BJ (cell line): ENCODE data around the gene SNX33. TPM values are rescaled to one million over a fixed set of nuclear protein-coding genes. Genes with fewer than 3 reads are reported as not detected.

ENCODE experiments used
- CTCF ChIA-PET: fragments of 350-600 bp; formaldehyde crosslinking; extraction: SDS; loops from one replicate; lab custom pipeline; 2021; ENCODE audit warnings: antibody characterized with exemption, inconsistent platforms; lab: Yijun Ruan, JAX
- POLR2A ChIA-PET: fragments of 300-600 bp; sonication (Branson Sonifier 250); formaldehyde crosslinking; extraction: SDS; loops from one replicate; lab custom pipeline; 2021; ENCODE audit warnings: antibody characterized with exemption; lab: Charles Lee
- DNase-seq: peaks from one replicate; pipeline ENCODE4 v3.0.0-alpha.2; 2011; ENCODE audit warnings: low read depth
- H3K27me3 ChIP-seq: 2 replicates; pipeline ENCODE4 v1.6.0; 2011; ENCODE audit warnings: low read length; ENCODE audit not compliant: control insufficient read depth, insufficient read depth
- H3K36me3 ChIP-seq: 2 replicates; pipeline ENCODE4 v1.5.1; 2011; ENCODE audit warnings: low read length; ENCODE audit not compliant: control insufficient read depth, insufficient read depth
- H3K4me3 ChIP-seq: 2 replicates; pipeline ENCODE4 v1.5.1; 2011; ENCODE audit warnings: low read depth, mild to moderate bottlenecking, control low read depth, low read length
- CTCF ChIP-seq: IDR thresholded peaks from 2 replicates; pipeline ENCODE4 v1.5.1; 2011; ENCODE audit warnings: low read depth, mild to moderate bottlenecking, control low read depth, inconsistent platforms, low read length, moderate library complexity; ENCODE audit not compliant: insufficient read depth
- polyA plus RNA-seq: library from polyadenylated mRNA; depleted of rRNA; stranded (reverse); fragments of >200 nt; gene quantifications from 2 replicates; pipeline ENCODE4 v1.2.3, GENCODE V29; 2011

The SNX33 gene
- polyA plus RNA-seq, 1 experiment, result 23.5 TPM

- DNase-seq, result no peak
- no peak for TF ChIP-seq CTCF
- Histone ChIP-seq H3K27me3 (no peaks in the 10 kb centered on the region), H3K4me3 (peak overlapping the region; percentile 77), H3K36me3 (peaks cover 18% of the 10 kb centered on the region)
- ChIA-PET CTCF (interaction anchor here (0.6 to 1.2 kb wide), 2 partner anchors 34 kb away, joined by 3 to 5 read pairs; no protein-coding TSS in a partner anchor), POLR2A (interaction anchor here (0.7 kb wide), 1 partner anchor 31 kb away, joined by 5 read pairs; no protein-coding TSS in a partner anchor)
These were observed 4.3 kb downstream of the SNX33 start for GRCh38 chr15:75651810-75652543.

- H3K4me3 ChIP-seq, result no peak overlapping the region
- no peak for DNase-seq
- ChIA-PET POLR2A (interaction anchor here (0.7 kb wide), 1 partner anchor 21 kb away, joined by 3 read pairs; no protein-coding TSS in a partner anchor), CTCF (interaction anchor here (1.0 kb wide), 1 partner anchor 33 kb away, joined by 3 read pairs; no protein-coding TSS in a partner anchor)
- H3K36me3 ChIP-seq, result peaks cover 26% of the 10 kb centered on the region
- no peaks in the 10 kb centered on the region for H3K27me3 ChIP-seq
- no peak for TF ChIP-seq CTCF
These were observed 5.7 kb downstream of the SNX33 start for GRCh38 chr15:75653347-75653913.

- TF ChIP-seq CTCF, result no peak
- no peak for DNase-seq
- ChIA-PET CTCF (no interaction called here), POLR2A (no interaction called here)
- Histone ChIP-seq H3K36me3 (peaks cover 26% of the 10 kb centered on the region), H3K4me3 (no peak overlapping the region), H3K27me3 (no peaks in the 10 kb centered on the region)
These were observed 6.6 kb downstream of the SNX33 start for GRCh38 chr15:75654201-75654907.

- POLR2A ChIA-PET, result no interaction called here
- Histone ChIP-seq H3K36me3 (peaks cover 19% of the 10 kb centered on the region), H3K27me3 (no peaks in the 10 kb centered on the region), H3K4me3 (no peak overlapping the region)
- TF ChIP-seq CTCF, result no peak
- CTCF ChIA-PET, result interaction anchor here (1.0 kb wide), 1 partner anchor 14 kb away, joined by 3 read pairs; no protein-coding TSS in a partner anchor
- no peak for DNase-seq
These were observed 8.2 kb downstream of the SNX33 start for GRCh38 chr15:75655931-75656330.

- Histone ChIP-seq H3K4me3 (no peak overlapping the region), H3K36me3 (peaks cover 17% of the 10 kb centered on the region), H3K27me3 (no peaks in the 10 kb centered on the region)
- no peak for TF ChIP-seq CTCF
- CTCF ChIA-PET, result no interaction called here
- no peak for DNase-seq
- POLR2A ChIA-PET, result no interaction called here
These were observed 8.6 kb downstream of the SNX33 start for GRCh38 chr15:75656331-75656730.
